GM21367 (cell line): ENCODE data around the gene TRIM17.
A peak's percentile ranks its signal among the peaks of the same experiment; 100 is the strongest.

Source experiments
- ATAC-seq: cut with Tn5 transposase; IDR thresholded peaks from one replicate; pipeline ENCODE4 v1.9.1; 2021; ENCODE audit not compliant: unreplicated experiment

TRIM17 gene

GRCh38 chr1:228417483-228418203 is 982 bp upstream of the TRIM17 start:
- ATAC-seq = no peak

GRCh38 chr1:228417061-228417460 is 400 bp upstream of the TRIM17 start:
- no peak for ATAC-seq

GRCh38 chr1:228415853-228416216 is 826 bp downstream of the TRIM17 start:
- ATAC-seq = no peak

- ATAC-seq = no peak
Observed at GRCh38 chr1:228415221-228415620, 1.4 kb downstream of the TRIM17 start.

GRCh38 chr1:228414511-228415211 is 2.0 kb downstream of the TRIM17 start:
- no peak for ATAC-seq

- no peak for ATAC-seq
Observed at GRCh38 chr1:228413241-228414010, 3.2 kb downstream of the TRIM17 start.

GRCh38 chr1:228411548-228412430 is 4.9 kb downstream of the TRIM17 start:
- ATAC-seq = no peak

- ATAC-seq = no peak
Observed at GRCh38 chr1:228411121-228411520, 5.5 kb downstream of the TRIM17 start.

GRCh38 chr1:228410671-228411070 is 6.0 kb downstream of the TRIM17 start:
- ATAC-seq = no peak

- no peak for ATAC-seq
Observed at GRCh38 chr1:228410015-228410414, 6.6 kb downstream of the TRIM17 start.

- ATAC-seq = no peak
Observed at GRCh38 chr1:228408869-228409805, 7.5 kb downstream of the TRIM17 start.

- ATAC-seq = no peak
Observed at GRCh38 chr1:228408041-228408868, 8.4 kb downstream of the TRIM17 start.

GRCh38 chr1:228407106-228408040 is 9.3 kb downstream of the TRIM17 start:
- no peak for ATAC-seq

- peak; percentile 9 for ATAC-seq
Observed at GRCh38 chr1:228405979-228406228, 10.8 kb downstream of the TRIM17 start.

- no peak for ATAC-seq
Observed at GRCh38 chr1:228405200-228405978, 11.3 kb downstream of the TRIM17 start.

- ATAC-seq = no peak
Observed at GRCh38 chr1:228404107-228404720, 12.4 kb downstream of the TRIM17 start.

GRCh38 chr1:228403231-228403631 is 13.4 kb downstream of the TRIM17 start:
- ATAC-seq = no peak
